Retina (tissue), 1 donor: ENCODE results near the gene PRODH.
"Not testable (repeated sequence)": the region's sequence is repeated elsewhere in the genome, so short reads cannot be mapped to it uniquely, and the experiment has no call there.

Source experiments
- DNase-seq: peaks from one replicate; pipeline ENCODE4 v3.0.0-alpha.2; 2016

The PRODH gene

GRCh38 chr22:18935889-18936529 is at the start of gene PRODH:
Gene PRODH (minus strand): TSS chr22:18936293. CDS start chr22:18936287, 6 bp downstream.
- DNase-seq = no peak

- no peak for DNase-seq
Observed at GRCh38 chr22:18985780-18986179, 49.7 kb upstream of the PRODH start.

- DNase-seq = no peak
Observed at GRCh38 chr22:18984564-18984963, 48.5 kb upstream of the PRODH start.

- no peak for DNase-seq
Observed at GRCh38 chr22:18983120-18983651, 47.1 kb upstream of the PRODH start.

GRCh38 chr22:18980829-18981228 is 44.7 kb upstream of the PRODH start:
- DNase-seq = no peak

- no peak for DNase-seq
Observed at GRCh38 chr22:18979957-18980356, 43.9 kb upstream of the PRODH start.

GRCh38 chr22:18978506-18978905 is 42.4 kb upstream of the PRODH start:
- no peak for DNase-seq

GRCh38 chr22:18977824-18978425 is 41.8 kb upstream of the PRODH start:
- DNase-seq = no peak

- no peak for DNase-seq
Observed at GRCh38 chr22:18976197-18976751, 40.2 kb upstream of the PRODH start.

- DNase-seq = no peak
Observed at GRCh38 chr22:18975434-18976196, 39.5 kb upstream of the PRODH start.

GRCh38 chr22:18974477-18975180 is 38.5 kb upstream of the PRODH start:
- peak; percentile 64 for DNase-seq

- no peak for DNase-seq
Observed at GRCh38 chr22:18973264-18974031, 37.4 kb upstream of the PRODH start.

GRCh38 chr22:18972591-18972990 is 36.5 kb upstream of the PRODH start:
- not testable (repeated sequence) for DNase-seq

GRCh38 chr22:18972029-18972428 is 35.9 kb upstream of the PRODH start:
- DNase-seq = not testable (repeated sequence)

- DNase-seq = peak; percentile 29
Observed at GRCh38 chr22:18971321-18971751, 35.2 kb upstream of the PRODH start.

- DNase-seq = no peak
Observed at GRCh38 chr22:18970948-18971315, 34.8 kb upstream of the PRODH start.

GRCh38 chr22:18970176-18970947 is 34.3 kb upstream of the PRODH start:
- peak; percentile 77 for DNase-seq

- peak; percentile 33 for DNase-seq
Observed at GRCh38 chr22:18969158-18969942, 33.3 kb upstream of the PRODH start.

GRCh38 chr22:18968011-18968749 is 32.1 kb upstream of the PRODH start:
- peak; percentile 66 for DNase-seq
